HG02571 (cell line): ENCODE measurements around the gene DNASE1L1.

Experiments used
- ATAC-seq: cut with Tn5 transposase; IDR thresholded peaks from one replicate; pipeline ENCODE4 v1.9.1; 2021; ENCODE audit warnings: mild to moderate bottlenecking, moderate library complexity; ENCODE audit not compliant: unreplicated experiment

Gene DNASE1L1

GRCh38 chrX:154436983-154437752 lies 28.1 kb upstream of the DNASE1L1 start, which contains the start of gene GDI1:
GDI1 (plus strand) TSS chrX:154437154; CDS start chrX:154437255, 101 bp downstream.
- ATAC-seq: no peak

GRCh38 chrX:154436374-154436982 lies 27.4 kb upstream of the DNASE1L1 start:
- ATAC-seq: no peak

DNA sequence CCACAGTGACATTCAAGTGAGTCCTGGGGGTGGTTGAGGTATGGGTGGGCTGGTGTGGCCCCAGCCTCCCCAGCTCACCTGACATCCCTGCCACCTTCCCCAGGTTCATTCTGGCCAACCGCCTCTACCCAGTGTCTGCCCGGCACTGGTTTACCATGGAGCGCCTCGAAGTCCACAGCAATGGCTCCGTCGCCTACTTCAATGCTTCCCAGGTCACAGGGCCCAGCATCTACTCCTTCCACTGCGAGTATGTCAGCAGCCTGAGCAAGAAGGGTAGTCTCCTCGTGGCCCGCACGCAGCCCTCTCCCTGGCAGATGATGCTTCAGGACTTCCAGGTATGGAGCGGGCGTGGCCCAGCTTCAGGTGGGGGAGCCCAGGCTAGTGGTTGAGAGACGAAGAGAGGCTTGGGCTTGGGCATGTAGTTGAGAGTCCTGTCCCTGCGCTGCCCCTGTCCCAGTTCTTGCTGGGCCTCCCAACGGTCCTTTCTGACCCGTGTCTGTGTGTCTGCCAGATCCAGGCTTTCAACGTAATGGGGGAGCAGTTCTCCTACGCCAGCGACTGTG lies 26.2 kb upstream of the DNASE1L1 start:
- ATAC-seq: no peak

- ATAC-seq: no peak
Measured at GRCh38 chrX:154434394-154435168, 25.5 kb upstream of the DNASE1L1 start.

GRCh38 chrX:154433605-154434004 lies 24.6 kb upstream of the DNASE1L1 start:
- no peak for ATAC-seq

DNA sequence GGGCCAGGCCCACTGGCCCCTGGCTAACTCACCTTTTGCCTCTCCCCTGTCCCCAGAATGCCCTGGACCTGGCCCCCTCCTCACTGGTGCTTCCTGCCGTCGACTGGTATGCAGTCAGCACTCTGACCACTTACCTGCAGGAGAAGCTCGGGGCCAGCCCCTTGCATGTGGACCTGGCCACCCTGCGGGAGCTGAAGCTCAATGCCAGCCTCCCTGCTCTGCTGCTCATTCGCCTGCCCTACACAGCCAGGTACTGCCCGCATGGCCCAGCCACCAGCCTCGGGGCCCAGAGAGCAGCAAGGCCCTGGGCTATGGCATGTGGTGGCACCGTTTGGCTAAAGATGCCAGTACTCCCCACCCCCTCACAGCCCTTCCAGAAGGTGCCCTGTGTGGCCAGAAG lies 23.2 kb upstream of the DNASE1L1 start:
- ATAC-seq: no peak

- no peak for ATAC-seq
Measured at GRCh38 chrX:154431341-154431740, 22.3 kb upstream of the DNASE1L1 start.

GRCh38 chrX:154430916-154431315 lies 21.9 kb upstream of the DNASE1L1 start:
- ATAC-seq: no peak

DNA sequence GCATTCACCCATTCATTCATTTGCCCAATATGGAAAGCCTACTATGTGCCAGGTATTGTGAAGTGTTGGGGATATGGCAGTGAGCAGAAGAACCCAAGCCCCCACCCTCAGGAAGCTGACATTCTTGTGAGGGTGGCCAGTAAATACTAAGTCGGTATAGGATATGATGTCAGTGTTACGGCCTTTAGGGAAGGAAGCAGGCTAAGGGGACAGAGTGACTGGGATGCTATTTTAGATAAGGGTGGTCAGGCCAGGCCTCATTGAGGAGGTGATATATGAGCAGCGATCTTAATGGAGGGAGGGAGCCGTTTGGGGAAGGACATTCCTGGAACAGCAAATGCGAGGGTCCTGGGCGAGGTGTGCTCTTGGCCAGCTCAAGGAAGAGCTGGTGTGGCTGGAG lies 21.4 kb upstream of the DNASE1L1 start:
- no peak for ATAC-seq

DNA sequence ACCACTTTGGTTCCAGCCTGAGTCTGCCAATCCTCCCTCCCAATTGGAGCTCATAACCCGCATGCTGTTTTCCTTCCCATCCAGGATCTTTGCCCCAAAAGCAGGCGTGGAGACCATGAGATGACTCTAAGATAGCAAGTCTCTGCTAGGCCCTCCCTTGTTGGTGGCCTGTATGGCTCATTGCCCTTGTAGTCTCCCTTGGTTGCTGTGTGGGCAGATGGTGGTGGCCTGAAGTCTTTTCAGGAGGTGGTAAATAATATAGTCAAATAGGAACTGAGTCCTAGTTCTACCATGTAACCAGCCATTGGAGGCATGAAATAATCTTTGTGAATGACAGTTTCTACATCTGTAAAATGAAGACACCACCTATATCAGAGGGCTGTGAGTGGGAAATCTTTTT lies 20.7 kb upstream of the DNASE1L1 start:
- ATAC-seq: no peak

DNA sequence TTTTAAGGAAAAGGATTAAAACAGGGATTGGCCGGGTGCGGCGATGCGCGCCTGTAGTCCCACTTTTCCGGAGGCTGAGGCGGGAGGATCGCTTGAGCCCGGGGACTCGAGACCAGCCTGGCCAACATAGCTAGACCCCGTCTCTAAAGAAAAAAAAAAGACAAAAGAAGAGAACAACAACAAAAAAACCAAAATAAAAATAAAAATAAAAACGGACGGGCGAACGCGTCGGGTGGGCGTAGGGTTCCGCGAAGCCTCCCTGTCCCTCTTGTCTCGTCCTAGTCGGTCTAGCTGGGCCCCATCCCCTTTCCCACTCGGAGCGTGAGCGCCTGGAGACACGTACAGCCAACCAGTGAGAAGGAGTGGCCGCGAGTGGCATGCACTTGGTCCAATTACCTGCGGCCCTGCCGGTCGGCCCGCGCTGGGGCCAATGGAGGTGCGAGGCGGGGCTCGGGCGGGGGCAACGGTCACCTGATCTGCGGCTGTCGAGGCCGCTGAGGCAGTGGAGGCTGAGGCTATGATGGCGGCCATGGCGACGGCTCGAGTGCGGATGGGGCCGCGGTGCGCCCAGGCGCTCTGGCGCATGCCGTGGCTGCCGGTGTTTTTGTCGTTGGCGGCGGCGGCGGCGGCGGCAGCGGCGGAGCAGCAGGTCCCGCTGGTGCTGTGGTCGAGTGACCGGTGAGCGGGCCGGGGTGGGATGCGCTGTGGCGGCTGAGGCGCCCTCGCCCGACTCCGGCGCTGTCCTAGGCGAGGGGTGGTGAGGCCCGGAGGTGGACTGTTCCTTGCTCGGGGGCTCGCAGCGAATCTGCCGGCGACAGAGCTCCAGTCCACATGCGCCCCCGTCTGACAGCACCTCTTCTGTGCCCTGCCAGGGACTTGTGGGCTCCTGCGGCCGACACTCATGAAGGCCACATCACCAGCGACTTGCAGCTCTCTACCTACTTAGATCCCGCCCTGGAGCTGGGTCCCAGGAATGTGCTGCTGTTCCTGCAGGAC lies 19.4 kb upstream of the DNASE1L1 start, which contains the start of gene ATP6AP1:
TSS of gene ATP6AP1 (plus strand) at position 502 of the 996 bp plus-strand sequence. CDS start at position 518, 16 bp downstream.
- ATAC-seq: peak; percentile 96

DNA sequence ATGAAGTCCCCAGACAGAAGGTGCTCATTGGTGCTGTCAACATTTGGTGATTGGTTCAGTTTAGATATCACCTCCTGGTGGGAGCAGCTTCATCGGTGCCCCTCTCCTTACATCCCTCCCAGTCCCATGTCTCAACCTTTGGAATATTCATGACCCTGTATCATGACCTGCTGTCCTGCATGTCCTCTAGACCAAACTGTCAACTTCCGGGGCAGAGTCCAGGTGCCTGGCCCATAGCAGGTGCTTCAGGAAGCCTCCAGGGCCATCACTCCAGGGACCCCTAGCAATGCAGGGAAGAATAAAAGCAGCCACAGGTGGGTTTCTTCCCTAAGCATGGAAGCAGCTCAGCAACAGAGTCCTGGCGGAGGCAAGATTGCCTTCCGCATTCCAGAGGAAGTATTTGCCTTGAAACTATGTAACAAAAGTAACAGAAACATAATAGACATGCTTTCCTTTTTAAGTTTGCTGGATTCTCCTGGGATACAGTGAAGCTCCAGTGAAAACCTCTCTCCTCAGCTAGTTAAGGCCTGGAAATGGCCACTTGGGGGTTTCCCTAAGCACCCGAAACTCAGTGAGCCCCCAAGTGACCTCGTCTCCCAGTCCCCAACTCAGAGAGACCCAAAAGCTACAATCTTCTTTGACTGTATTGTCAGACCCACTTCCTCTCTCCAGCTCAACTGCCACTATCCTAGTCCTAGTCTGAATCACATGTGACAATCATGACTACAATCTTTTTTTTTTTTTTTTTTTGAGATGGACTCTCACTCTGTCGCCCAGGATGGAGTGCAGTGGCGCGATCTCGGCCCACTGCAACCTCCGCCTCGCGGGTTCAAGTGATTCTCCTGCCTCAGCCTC lies 18.1 kb upstream of the DNASE1L1 start:
- ATAC-seq: no peak

- no peak for ATAC-seq
Measured at GRCh38 chrX:154420402-154420756, 11.3 kb upstream of the DNASE1L1 start.

DNA sequence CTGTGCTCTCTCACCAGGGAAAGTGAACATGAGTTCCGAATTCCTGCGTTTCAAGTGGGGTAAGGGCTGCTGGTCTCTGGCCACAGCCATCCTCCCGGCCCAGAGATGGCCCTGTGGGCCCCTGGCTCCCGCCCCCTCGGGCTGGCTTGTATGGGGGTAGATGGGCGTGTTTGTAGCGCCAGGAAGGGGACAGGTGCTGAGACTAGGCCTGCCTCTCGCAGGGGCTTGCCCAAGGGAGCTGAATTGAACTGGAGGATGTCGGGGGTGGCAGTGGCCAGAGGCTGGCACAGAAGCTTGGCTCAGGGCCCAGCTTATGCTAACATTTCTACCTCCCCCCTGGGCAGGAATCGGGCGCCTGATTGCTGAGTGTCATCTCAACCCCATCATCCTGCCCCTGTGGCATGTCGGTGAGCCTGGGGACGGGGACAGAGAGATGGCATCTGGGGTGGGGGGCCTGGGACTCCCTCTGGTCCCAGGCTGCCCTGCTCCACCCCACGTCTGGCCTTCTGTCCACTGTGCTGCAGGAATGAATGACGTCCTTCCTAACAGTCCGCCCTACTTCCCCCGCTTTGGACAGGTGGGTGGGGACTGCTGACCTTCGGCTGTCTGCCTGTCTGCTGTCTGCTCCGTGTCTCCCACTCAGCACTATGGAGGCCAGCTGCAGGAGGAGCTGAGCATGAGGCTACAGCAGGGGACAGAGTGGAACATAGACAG lies 10.8 kb upstream of the DNASE1L1 start:
- ATAC-seq: no peak

- ATAC-seq: no peak
Measured at GRCh38 chrX:154419189-154419588, 10.1 kb upstream of the DNASE1L1 start.

DNA sequence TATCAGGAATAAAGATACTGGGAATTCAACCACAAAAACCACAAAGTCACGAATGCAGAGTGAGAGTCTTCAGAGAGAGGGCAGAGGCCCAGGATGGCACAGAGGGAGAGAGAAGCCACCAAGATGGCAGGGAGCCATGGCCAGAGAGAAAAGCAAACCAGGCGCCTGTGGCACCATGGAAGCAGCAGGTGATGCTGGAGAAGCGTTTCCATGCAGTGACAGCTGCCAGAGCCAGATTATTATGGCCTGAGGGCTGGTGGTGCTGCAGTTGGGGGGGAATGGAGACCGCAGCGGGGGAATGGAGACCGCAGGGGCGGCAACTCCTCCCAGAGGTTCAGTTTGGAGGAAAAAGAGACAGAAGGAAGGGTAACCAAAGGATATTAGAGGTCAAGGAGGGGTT lies 8.1 kb upstream of the DNASE1L1 start:
- no peak for ATAC-seq

DNA sequence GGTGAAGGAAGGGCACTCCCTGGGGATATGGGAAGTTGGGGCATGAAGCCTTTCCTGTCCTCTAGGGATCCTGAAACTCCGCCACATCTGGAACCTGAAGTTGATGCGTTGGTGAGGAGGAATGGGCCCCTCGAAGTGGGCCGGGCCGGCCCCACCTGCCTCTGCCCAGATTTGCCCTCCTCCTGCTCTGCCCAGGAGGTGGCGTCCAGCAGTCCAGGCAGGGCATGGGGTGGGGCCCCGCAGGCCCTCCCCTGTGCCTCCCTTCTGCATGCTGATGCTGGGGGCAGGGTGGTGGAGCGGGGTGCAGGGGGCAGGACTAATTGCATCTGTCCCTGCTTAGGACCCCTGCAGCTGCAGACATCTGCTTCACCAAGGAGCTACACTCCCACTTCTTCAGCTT lies 4.1 kb upstream of the DNASE1L1 start:
- ATAC-seq: no peak

GRCh38 chrX:154412468-154412867 lies 3.4 kb upstream of the DNASE1L1 start:
- no peak for ATAC-seq

- ATAC-seq: no peak
Measured at GRCh38 chrX:154411981-154412340, 2.9 kb upstream of the DNASE1L1 start.
